COLO829 (cell line): ENCODE results near the gene RAI14.
"Not testable (repeated sequence)": the region's sequence is repeated elsewhere in the genome, so short reads cannot be mapped to it uniquely, and the experiment has no call there.

Experiments used
- DNase-seq: peaks from one replicate; pipeline ENCODE4 v3.0.0; 2012; ENCODE audit warnings: low spot score

The RAI14 gene

DNA sequence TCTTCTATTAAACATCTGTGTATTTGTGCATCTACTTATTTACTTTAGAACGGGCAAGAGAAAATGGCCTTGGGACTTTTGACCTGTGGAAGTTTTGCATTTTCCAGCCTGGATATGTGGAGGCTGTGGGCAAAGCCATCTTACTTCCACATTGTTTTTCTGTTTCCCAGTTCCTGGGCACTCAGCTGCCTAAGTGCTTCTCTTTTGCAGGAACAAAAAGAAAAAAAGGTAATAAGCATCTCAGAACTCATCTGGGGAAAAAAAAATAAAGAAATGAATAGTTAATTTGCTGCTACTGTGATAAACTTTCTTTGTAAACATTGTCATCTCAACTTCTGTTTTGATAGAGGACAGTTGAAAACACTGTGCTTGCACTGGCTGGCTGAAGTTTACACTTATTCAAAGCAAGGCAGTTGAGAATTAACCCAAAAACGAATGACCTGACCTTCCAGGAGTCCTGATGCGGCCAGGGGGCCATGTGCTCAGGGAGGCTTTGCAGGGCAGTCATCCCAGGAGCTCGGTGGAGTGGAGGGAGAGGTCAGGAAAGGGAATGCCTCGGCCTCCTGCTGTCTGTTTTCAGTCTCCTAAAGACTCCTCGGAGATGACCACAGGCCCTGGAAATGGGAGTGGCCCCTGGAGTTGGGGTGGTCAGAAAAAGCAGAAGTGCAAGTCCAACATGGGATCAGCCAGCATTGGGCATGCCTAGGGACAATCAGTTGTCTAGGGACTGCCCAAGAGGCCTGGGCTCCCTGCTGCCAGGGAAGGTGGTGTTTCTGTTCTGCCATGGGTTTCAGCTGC is 75.5 kb downstream of the RAI14 start:
- no peak for DNase-seq

DNA sequence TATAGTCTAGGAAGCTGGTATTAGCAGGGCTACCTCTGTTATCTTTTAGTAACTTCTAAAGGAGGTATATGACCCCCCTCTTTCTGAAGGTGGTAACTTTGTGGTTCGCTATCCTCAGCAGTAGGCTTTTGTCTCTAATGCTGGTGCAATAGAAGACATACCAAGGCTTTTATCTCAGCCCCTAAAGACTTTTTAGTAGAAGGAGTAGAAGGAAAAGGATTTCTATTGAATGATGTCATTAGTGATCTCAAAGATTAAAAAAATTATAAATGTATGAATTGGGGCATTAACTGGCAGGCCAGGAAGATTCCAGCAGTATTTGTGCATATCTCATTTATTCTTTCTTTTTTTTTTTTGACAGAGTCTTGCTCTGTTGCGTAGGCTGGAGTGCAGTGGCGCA is 78.2 kb downstream of the RAI14 start:
- no peak for DNase-seq

DNA sequence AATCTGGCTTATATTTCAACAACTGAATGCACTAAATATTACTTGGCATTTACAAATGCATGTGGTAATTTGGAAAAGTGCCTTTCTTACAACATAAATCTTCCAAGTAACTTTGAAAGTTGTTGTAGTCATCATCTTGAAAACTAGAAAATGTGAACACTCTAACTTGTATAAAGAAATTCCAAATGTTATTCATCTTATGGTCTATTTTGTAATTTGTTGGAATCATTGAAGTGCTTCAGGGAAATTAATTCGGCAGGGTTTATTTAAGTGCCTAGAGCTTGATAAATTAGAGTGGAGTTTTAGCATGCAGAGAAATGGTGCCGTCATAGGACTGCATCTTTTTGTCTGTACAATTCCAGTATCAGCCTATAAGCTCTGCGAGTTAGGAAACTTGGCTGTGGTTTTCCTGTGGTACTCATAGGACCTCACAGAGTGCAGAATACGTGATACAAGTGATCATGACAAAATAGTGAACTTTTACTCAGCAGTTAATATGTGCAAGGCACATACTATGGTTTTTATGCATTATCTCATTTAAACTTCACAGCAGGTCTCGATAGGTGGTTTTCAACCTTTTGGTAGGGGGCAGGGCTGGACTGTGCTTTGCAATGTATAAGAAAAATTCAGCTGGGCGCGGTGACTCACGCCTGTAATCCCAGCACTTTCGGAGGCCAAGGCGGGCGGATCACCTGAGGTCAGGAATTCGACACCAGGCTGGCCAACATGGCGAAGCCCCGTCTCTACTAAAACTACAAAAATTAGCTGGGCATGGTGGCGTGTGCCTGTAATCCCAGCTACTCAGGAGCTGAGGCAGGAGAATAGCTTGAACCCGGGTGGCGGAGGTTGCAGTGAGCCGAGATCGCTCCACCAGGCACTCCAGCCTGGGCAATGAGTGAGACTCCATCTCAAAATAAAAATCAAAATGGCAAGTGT is 79.6 kb downstream of the RAI14 start:
- no peak for DNase-seq

DNA sequence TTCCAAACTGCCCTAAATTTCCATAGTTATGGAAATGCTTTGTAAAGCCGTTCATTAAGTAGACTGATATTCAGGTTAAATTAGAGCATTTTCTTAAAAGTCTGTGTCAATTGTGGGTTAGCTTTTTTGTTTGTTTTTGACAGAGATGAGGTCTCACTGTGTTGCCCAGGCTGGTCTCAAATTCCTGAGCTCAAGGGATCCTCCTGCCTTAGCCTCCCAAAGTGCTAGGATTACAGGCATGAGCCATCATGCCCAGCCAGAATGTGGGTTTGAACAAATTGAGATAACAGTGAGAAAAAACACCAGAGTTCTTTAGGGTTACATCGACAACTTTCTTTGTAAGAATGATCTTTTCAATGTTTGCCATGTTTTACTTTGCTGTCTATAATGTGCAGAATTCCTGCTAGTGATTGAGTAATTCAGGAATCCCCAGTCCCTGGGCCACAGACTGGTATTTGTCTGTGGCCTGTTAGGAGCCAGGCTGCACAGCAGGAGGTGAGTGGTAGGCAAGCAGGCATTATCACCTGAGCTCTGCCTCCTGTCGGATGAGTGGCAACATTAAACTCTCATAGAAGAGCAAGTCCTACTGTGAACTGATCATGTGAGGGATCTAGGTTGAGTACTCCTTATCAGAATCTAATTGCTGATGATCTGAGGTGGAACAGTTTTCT is 80.5 kb downstream of the RAI14 start:
- no peak for DNase-seq

DNA sequence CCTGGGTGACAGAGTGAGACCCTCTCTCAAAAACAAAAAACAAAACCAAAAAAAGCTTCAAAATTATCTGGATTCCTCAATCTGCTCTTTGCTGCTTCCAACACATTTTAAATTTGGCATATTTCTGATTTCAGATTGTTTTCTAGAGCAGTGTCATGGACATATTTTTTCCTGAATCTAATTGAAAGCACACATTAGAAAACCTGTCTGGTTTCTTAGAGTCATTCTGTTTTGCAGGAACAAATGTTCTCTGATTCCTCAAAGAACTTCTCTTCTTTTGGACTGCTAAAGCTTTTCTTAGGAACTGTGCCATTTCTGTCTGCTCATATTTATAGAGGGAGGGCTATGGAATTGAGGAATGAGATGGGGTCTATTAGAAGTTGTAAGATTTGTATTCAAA is 81.6 kb downstream of the RAI14 start:
- DNase-seq: no peak

GRCh38 chr5:34738381-34738780 is 82.3 kb downstream of the RAI14 start:
- DNase-seq: no peak

GRCh38 chr5:34740389-34740806 is 84.3 kb downstream of the RAI14 start:
- no peak for DNase-seq

DNA sequence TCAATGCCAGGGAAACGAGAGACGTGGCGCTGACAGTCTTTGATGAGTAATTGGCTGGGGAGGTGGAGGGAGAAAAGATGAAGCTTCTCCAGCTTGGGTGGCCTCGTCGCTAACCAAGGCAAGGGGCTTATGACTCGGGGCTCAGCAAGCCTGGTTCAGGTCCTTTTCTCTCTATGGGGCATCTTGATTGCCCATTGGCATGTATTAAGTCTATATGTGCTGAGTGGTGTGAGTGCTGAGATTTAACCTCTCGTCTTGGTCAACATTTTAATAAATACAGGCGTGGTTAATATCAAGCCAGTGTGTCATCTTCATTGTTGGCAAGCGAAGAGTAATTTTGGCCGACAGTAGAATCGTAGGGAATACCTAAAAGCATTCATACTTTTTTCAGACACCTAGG is 85.9 kb downstream of the RAI14 start:
- no peak for DNase-seq

DNA sequence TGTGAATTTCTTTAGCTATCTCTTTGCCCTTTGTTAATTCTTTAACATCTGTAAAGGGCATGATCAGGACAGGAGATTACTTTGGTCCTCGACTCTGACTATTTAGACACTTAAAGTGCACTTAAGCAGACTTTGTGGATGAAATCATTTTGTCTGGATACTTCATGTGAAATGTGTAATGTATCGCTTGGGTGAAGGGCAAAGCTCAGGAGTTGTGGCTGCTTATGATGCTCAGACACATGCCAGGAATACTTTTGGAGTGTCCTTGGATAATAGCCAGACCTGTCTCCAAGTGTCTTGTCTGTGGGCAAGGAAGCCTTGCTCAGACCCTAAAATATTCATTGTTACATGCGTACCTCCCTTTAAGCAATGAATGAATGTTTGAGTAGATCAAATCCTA is 87.8 kb downstream of the RAI14 start:
- no peak for DNase-seq

- DNase-seq: no peak
Measured at GRCh38 chr5:34748431-34748830, 92.3 kb downstream of the RAI14 start.

DNA sequence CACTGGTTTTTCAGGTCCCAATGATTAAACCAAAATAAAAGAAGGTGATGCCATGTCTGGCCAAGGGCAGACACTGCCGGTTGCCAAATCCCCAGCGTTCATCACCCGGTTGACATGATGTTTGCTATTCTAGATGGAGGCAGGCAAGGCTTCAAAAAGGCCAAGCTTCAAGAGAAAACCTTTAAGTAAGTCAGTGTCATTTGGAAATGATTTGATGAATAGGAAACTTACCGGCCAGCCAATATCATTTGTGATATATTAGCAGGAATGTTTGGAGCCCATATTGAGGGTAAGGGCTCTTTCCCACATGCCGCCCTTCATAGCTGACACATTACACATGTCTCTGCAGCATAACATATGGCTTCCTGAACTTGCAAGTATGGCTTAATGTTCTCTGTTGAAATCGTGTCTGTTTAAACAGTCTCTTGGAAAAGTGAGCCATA is 93.3 kb downstream of the RAI14 start:
- no peak for DNase-seq

DNA sequence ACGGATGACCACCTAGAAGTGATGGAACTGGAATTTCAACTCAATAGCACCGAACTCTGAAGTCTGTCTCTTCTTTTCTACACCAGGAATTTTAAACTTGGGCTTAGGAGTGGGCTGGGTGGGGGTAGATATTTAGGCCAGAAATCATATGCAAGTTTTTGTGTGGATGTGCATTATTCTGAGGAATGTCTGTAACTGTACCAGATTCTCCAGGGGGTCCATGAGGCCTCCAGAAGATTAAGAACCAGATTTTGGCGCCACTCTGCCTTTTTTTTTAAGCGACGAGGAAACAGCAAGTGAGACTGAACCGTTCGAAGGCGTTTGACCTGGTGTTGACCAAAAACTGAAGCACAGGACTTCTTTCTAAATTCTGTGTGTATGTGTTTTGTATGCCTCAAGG is 94.1 kb downstream of the RAI14 start:
- no peak for DNase-seq

DNA sequence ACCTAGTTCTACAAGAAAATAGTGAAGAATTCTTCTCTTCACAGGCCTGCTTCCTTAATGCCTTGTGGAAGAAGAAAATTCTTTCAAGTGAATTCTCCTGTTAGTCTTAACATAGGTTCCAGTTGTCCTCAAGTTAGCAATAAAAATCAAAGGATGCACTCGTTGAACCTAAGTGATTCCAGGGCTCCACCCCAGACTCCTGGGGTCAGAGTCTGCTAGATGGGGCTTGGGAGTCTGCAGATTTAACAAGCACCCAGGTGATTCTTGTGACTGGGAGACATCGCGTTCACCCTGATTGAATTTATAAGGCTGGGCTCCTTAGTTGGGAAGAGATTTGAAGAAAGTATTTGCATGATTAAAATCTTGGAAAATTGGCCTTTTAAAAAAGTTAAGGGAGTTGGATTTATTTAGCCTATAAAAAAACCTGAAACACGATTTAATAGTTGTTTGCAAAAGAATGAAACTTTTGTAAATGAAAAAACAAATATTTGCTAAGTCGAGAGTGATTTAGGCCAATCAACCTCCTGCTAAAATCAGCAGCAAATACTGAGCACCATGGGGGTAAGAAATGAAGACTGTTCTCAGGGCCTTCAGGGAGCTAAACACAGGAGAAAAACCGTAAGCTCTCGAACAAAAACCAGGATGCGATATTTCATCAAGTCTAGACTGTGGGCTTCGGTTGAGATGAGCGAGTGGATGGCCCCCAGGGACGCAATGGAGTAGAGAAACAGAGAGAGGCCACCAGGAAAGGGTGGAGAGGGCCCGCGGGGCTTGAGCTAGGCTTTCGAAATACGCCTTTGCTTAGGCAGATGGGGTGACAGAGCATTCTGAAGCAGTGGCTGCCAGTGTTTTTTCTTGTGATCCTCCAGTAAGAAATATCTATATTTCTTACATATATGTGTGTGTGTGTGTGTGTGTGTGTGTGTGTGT is 95.9 kb downstream of the RAI14 start:
- DNase-seq: no peak

DNA sequence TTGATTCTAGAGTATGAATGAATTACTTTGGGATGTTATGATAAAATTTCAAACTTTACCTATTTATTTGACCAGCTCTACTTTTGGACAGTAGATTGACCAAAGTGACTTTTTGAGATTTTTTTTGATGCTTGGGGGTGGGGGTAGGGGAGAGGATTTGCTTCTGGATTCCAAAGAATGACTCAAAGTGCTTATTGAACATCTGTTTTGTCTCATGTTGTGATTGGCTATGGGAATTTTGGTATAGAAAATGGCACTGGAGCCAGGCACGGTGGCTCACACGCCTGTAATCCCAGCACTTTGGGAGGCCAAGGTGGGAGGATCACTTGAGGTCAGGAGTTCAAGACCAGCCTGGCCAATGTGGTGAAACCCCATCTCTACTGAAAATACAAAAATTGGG is 97.1 kb downstream of the RAI14 start:
- DNase-seq: not testable (repeated sequence)

DNA sequence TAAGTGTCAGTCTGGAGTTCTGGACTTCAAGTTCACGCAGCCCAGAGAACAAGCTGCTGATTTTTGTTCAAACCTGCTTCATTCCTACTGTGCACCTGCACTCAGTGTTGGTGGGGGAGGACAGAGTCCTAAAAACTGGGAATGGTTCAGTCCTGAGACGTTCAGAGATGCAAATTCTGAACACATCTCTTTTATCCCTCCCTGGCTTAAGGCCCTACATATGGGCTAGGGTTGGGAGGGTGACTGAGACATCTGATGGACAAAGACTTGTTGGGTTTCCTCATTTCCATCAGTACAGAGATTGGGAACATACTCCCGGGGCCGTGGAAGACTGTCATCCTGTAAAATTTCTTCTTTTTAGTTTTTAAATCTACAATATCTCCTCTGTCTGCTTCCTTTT is 99.8 kb downstream of the RAI14 start:
- no peak for DNase-seq

- no peak for DNase-seq
Measured at GRCh38 chr5:34756781-34757624, 100.9 kb downstream of the RAI14 start.

- DNase-seq: no peak
Measured at GRCh38 chr5:34758514-34758913, 102.4 kb downstream of the RAI14 start.

GRCh38 chr5:34759213-34759612 is 103.1 kb downstream of the RAI14 start:
- not testable (repeated sequence) for DNase-seq

DNA sequence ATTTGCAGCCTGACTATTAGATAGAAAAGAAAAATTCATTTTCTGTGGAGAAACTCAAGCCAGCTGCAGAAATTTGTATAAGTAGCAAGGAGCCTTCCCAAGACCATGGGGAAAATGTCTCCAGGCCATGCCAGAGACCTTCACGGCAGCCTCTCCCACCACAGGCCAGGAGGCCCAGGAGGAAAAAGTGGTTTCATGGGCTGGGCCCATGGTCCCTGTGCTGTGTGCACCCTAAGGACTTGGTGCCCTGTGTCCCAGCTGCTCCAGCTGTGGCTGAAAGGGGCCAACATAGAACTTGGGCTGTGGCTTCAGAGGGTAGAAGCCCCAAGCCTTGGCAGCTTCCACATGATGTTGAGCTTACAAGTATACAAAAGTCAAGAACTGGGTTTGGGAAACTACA is 109.5 kb downstream of the RAI14 start:
- DNase-seq: no peak

GRCh38 chr5:34767180-34767579 is 111.1 kb downstream of the RAI14 start:
- no peak for DNase-seq

DNA sequence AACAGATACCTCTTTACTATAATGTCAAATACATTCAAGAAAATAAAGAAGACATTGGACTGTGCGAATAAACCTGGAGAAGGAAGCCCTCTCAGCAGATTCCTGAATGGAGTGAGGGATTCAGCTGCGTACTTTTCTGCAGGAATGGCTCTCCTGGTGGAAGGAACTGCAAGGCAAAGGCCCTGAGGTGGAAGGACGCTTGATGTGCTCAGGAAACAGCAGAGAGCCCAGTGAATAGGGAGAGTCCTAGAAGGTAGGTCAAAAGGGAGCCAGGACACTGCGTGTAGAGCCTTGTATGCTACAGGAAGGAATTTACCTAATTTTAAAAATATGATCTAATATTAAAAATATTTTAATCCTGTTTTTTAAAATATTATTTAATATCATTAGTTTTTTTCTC is 114.4 kb downstream of the RAI14 start:
- DNase-seq: no peak
